NOMO-1 treated with DMSO at 0.1 percent for 48 hours (cell line): ENCODE data around the gene CCRL2.
"Not testable (repeated sequence)": the region's sequence is repeated elsewhere in the genome, so short reads cannot be mapped to it uniquely, and the experiment has no call there.

Experiments
- DNase-seq: peaks from one replicate; lab custom pipeline; 2025; ENCODE audit not compliant: unreplicated experiment; lab: John Stamatoyannopoulos, UW

Gene CCRL2

GRCh38 chr3:46378426-46378942, 28.6 kb upstream of the CCRL2 start:
- peak; percentile 72 for DNase-seq

DNA sequence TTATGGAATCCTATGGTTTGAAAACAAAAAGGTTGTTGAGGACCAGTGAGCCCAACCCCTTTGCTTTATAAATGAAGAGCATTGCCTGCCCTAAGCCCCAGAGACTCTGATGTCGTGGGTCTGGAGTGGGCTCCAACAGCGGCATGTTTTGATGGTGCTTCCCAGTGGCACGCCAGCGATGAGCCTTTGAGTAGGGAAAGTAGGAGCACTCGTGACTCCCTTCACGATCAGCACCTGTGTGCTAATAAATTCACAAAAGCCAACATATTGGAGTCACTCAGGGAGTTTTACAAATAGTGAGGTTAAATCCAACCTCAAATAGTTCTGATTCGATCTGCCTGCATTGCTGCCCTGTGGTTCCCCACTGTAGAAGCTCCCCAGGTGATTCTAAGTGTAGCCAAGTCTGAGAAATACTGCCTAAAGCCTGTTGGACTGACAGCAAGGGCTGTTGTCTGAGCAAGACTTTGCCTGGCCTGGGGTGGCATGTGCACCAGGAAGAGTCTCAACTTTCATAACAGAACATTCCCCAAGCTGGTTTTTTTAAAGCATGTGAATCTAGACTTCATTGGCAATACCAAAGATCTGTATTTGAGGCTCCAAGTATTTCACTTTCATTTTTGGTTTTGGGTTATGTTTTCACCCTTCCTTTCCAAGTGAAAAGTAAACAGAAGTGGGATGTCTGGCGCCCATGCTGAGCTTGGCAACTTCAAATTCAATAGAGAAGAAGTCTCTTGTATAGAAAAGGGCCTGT, 26.4 kb upstream of the CCRL2 start:
- no peak for DNase-seq

DNA sequence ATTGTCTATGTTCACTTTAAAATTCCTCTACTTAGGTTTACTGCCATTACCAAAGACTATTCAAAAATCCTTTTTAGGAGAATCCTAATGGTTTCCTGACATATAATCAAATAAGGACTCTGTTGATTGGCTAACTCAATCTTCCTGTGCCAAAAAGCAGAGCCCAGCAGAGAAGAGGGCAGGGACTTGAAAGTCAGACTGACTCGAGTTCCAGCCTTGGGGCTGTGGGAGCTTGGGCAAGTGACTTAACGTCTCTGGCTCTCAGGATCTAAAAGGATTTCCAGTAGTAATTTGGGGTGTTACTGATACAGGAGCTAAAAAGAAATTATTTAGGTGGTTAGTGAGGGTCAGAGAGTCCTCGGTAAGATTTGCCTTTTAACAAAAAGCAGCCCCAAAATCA, 25.4 kb upstream of the CCRL2 start:
- no peak for DNase-seq

DNA sequence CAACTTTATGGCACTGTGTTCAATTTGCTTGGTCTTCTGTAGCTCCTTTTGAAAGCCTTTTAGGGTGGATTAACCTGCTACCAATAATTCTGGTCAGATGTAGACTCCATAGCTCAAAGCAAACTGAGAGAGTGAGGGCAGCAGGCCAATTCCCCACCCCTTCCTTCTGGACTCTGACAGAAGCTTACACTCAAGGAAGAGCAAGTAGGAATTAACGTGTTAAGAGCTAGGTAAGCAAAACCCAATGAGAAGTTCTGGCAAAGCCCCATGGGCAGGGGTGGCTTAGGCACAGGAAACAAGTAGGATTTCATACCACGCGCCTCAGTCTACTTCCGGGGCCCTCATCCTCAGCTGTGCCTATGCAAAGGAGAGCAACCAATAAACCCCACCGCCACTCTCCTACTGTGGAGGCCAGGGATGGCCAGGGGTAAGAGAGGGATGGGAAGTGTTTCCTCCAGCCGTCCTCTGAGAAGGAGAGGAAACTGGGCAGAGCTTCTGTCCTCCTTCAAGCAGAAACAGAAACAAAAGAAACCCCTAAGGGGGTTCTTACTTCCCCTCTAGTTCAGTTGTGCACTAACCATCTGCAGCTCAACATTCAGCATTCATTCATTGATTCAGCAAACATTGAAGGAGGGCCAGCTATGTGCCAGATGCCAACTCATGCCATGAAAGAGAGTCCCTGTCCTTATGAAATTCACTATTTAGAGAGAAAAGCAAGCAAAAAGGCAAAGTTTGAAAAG, 23.7 kb upstream of the CCRL2 start:
- DNase-seq, result peak; percentile 25

GRCh38 chr3:46383951-46384330, 23.1 kb upstream of the CCRL2 start:
- peak; percentile 64 for DNase-seq

- DNase-seq, result peak; percentile 78
Observed at GRCh38 chr3:46386205-46386604, 20.9 kb upstream of the CCRL2 start.

DNA sequence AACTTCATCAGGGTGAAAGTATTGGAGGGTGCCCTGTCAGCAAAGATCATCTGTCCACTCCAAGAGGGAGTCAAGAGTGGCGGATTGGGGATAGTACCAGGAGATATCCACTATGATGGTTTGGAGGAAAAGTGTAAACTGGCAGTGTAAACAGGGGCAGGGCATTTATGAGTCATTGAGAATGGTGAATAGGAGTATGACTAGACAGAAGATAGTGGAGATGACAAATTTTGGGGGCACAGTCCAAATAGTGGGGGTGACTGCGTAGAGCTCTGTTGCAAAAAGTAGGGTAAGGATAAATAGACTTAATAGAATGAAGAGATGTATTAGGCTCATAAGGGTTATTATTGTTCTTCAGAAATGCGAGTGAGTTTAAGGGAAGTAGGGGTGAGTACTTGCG, 18.2 kb upstream of the CCRL2 start:
- not testable (repeated sequence) for DNase-seq

GRCh38 chr3:46389306-46389705, 17.8 kb upstream of the CCRL2 start:
- DNase-seq, result no peak

DNA sequence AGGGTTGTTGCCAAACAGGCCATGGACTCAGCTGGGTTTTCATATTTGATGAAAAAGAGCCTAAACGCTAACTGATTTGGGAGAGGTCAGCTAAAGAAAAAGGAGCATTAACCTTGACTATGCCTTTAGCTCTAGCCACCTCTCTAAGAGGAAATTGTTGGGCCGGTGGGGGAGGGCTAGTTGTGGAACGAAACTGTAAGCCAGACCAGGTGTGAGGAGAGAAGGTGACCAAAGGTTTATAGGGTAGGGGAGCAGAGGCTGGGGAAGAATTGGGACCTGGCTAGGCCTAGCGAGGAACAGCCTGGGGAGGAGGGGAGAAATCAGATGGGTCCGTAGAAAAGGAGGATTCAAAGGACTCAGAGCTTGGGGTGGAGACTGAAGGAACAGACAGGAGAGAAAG, 15.5 kb upstream of the CCRL2 start:
- DNase-seq, result not testable (repeated sequence)

- no peak for DNase-seq
Observed at GRCh38 chr3:46393011-46393410, 14.0 kb upstream of the CCRL2 start.

DNA sequence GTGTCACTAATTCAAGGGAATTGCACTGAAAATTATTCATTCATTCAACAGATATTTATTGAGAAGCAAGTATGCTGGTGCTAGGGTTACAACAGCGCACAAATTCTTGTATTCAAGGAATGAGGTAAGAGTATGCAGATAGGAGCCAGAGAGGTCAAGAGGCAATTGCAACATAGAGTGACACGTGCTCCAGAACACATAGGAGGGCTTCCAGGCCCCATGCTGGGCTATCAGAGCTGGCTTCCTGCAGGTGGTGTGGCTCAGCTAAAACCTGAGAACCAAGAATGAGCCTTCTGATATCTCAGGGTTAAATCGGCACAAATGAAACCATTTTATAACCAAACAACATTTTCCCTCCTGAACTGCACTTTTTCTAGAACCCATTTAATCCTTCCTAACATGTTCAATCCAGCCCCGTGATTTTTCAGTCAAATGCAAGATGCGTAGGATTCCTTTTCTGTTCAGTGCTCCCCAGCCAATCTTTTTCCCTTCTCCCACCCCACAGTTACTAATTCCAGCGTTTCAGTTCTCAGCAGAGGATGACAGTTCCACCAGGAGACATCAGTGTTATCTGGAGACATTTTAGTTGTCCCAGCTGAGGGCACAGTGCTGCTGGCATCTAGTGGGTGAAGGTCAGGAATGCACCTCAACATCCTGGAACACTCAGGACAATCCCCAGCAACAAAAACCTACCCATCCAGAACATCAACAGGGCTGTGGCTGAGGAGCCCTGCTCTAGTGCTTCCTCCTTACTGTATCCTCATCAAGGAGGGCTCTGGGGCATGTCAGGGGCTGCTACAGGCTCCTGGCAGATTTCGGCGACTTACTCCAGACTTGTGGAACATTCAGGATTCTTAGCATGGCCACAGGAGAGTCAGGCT, 13.3 kb upstream of the CCRL2 start:
- peak; percentile 89 for DNase-seq

- peak; percentile 21 for DNase-seq
Observed at GRCh38 chr3:46395210-46395661, 11.8 kb upstream of the CCRL2 start.

GRCh38 chr3:46395766-46396530, 11.1 kb upstream of the CCRL2 start:
- peak; percentile 45 for DNase-seq

GRCh38 chr3:46397111-46397510, 9.9 kb upstream of the CCRL2 start:
- DNase-seq, result no peak

DNA sequence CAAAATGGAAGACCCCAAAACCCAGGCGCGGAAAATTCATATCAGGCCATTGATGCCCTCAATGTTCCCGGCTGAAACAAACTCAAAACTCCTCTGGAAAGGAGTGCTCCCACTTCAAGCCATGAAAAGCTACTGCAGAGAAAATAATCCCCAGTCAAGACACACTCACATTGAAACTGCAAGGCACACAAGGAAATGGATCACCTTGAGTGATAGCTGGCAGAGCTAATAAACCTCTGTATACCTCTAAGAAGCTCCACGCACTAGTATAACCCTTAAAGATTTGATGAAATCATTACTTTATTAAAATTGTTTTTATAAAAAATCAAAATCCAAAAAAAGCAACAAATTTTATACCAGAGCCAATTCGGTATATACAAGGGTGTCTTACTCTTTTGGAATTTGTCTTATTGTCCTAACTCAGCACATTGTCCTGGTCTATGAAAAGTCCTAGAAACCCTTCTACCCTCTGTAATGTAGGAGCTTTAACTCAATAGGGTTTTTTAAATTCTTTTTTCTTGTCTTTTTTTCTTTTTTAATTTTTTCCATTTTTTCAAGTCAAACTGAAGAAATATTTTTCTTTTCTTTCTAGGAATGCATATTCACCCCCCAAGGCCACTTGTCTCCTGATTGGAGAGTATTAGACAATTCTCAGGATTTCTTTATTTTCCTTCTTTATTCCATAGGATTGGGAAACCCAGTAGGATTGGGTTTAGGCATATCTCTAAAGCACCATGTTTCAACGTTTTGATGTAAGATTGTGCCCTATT, 8.7 kb upstream of the CCRL2 start:
- DNase-seq, result no peak

GRCh38 chr3:46399098-46399497, 8.0 kb upstream of the CCRL2 start:
- no peak for DNase-seq

- DNase-seq, result no peak
Observed at GRCh38 chr3:46399557-46399956, 7.5 kb upstream of the CCRL2 start.

- DNase-seq, result no peak
Observed at GRCh38 chr3:46400000-46400734, 6.9 kb upstream of the CCRL2 start.

- DNase-seq, result no peak
Observed at GRCh38 chr3:46400846-46401245, 6.2 kb upstream of the CCRL2 start.
